A549 (cell line): ENCODE data around the gene RNU1-2. TPM values are rescaled to one million over a fixed set of nuclear protein-coding genes. Genes with fewer than 3 reads are reported as not detected.
"Not testable (repeated sequence)": the region's sequence is repeated elsewhere in the genome, so short reads cannot be mapped to it uniquely, and the experiment has no call there.

Experiments
- ATAC-seq, 2 experiments: fragments of 200-7000 bp in 1 of 2; fragments of >200 bp in 1 of 2; cut with Nextera tagmentation in 1 of 2; cut with Tn5 transposase in 1 of 2; 3 replicates each; pipeline versions ENCODE4 v1.8.0 to v1.9.1; 2018 to 2020; ENCODE audit warnings: mild to moderate bottlenecking in 1 of 2, moderate library complexity in 1 of 2
- CTCF ChIA-PET: fragments of 300-600 bp; sonication (Branson Sonifier 250); formaldehyde crosslinking; extraction: SDS; loops from one replicate; lab custom pipeline; 2021; ENCODE audit warnings: antibody characterized with exemption, inconsistent platforms; lab: Yijun Ruan, JAX
- POLR2A ChIA-PET: fragments of 350-600 bp; formaldehyde crosslinking; extraction: SDS; loops from one replicate; lab custom pipeline; 2021; ENCODE audit warnings: antibody characterized with exemption, inconsistent platforms; lab: Yijun Ruan, JAX
- DNase-seq, 2 experiments: peaks; one replicate each; pipeline versions ENCODE4 v3.0.0 to v3.0.0-alpha.2; 2011 to 2016; ENCODE audit warnings: low read depth in 1 of 2, low spot score in 1 of 2
- FAIRE-seq: peaks from 2 replicates; lab custom pipeline; 2011; peaks lifted over from hg19 to GRCh38; lab: Jason Lieb, UNC
- H3K27ac ChIP-seq, 2 experiments: fragments of >200 bp; sonication (Bioruptor Twin); formaldehyde crosslinking; 3 replicates each; pipeline ENCODE4 v1.5.1; 2016 to 2017
- H3K4me1 ChIP-seq: fragments of >200 bp; sonication (Bioruptor Twin); formaldehyde crosslinking; 3 replicates; pipeline ENCODE4 v1.6.1; 2016
- H3K4me2 ChIP-seq: fragments of >200 bp; sonication (Bioruptor Twin); formaldehyde crosslinking; 3 replicates; pipeline ENCODE4 v1.6.1; 2016
- H3K4me3 ChIP-seq: fragments of >200 bp; sonication (Bioruptor Twin); formaldehyde crosslinking; 3 replicates; pipeline ENCODE4 v1.5.1; 2016
- H3K9me3 ChIP-seq: fragments of >200 bp; sonication (Bioruptor Twin); formaldehyde crosslinking; 3 replicates; pipeline ENCODE4 v1.6.1; 2016
- CBX2 ChIP-seq: fragments of 200-600 bp; sonication (generic); IDR thresholded peaks from 2 replicates; pipeline ENCODE4 v1.6.1; 2016; ENCODE audit warnings: low read depth, mild to moderate bottlenecking, borderline replicate concordance
- CHD2 ChIP-seq: fragments of 150-350 bp; IDR thresholded peaks from 2 replicates; pipeline ENCODE4 v1.6.1; 2014; ENCODE audit warnings: low read length; ENCODE audit not compliant: partially characterized antibody
- EHMT2 ChIP-seq: fragments of 200-600 bp; sonication (generic); IDR thresholded peaks from 2 replicates; pipeline ENCODE4 v1.6.1; 2016; ENCODE audit warnings: antibody characterized with exemption, low read depth, mild to moderate bottlenecking, moderate library complexity
- EP300 ChIP-seq, 2 experiments: fragments of >200 bp; sonication (Bioruptor Twin); formaldehyde crosslinking; IDR thresholded peaks; 2 replicates in 1 of 2; 3 replicates in 1 of 2; pipeline ENCODE4 v1.6.1; 2016 to 2017
- ESRRA ChIP-seq: fragments of 150-350 bp; IDR thresholded peaks from 2 replicates; pipeline ENCODE4 v1.6.1; 2014; ENCODE audit warnings: mild to moderate bottlenecking, low read length, borderline replicate concordance
- GATA3 ChIP-seq: IDR thresholded peaks from 2 replicates; pipeline ENCODE4 v1.6.1; 2012; ENCODE audit warnings: borderline replicate concordance
- HOXA7 ChIP-seq: fragments of 250-450 bp; sonication (Bioruptor Pico); IDR thresholded peaks from 2 replicates; pipeline ENCODE4 v1.5.0; 2020; ENCODE audit warnings: mild to moderate bottlenecking, moderate library complexity
- HOXB13 ChIP-seq: fragments of 250-450 bp; sonication (Bioruptor Pico); IDR thresholded peaks from 2 replicates; pipeline ENCODE4 v1.5.0; 2020; ENCODE audit warnings: low read depth, mild to moderate bottlenecking, moderate library complexity
- JUN ChIP-seq, 2 experiments: fragments of >200 bp; sonication (Bioruptor Twin); formaldehyde crosslinking; IDR thresholded peaks; 2 replicates in 1 of 2; 3 replicates in 1 of 2; pipeline ENCODE4 v1.6.1; 2016 to 2017
- KDM1A ChIP-seq: fragments of 200-600 bp; sonication (generic); IDR thresholded peaks from 2 replicates; pipeline ENCODE4 v1.6.1; 2016; ENCODE audit warnings: low read depth, mild to moderate bottlenecking
- KDM5A ChIP-seq: fragments of 200-600 bp; sonication (generic); IDR thresholded peaks from 2 replicates; pipeline ENCODE4 v1.6.1; 2016; ENCODE audit warnings: antibody characterized with exemption, mild to moderate bottlenecking
- RNF2 ChIP-seq: fragments of 200-600 bp; sonication (generic); IDR thresholded peaks from 2 replicates; pipeline ENCODE4 v1.6.1; 2016; ENCODE audit warnings: low read depth, mild to moderate bottlenecking, antibody characterized with exemption, moderate library complexity, borderline replicate concordance
- TFCP2L1 ChIP-seq: fragments of 250-450 bp; sonication (Bioruptor Pico); IDR thresholded peaks from 2 replicates; pipeline ENCODE4 v1.5.0; 2021; ENCODE audit warnings: mild to moderate bottlenecking
- TP53 ChIP-seq: fragments of 250-450 bp; sonication (Bioruptor Pico); IDR thresholded peaks from 2 replicates; pipeline ENCODE4 v1.5.0; 2021; ENCODE audit warnings: mild to moderate bottlenecking, moderate library complexity
- ZFP36 ChIP-seq: fragments of 450-650 bp; IDR thresholded peaks from 2 replicates; pipeline ENCODE4 v1.6.1; 2014; ENCODE audit warnings: borderline replicate concordance; ENCODE audit not compliant: partially characterized antibody
- ZNF302 ChIP-seq: fragments of 250-450 bp; sonication (Bioruptor Pico); IDR thresholded peaks from 2 replicates; pipeline ENCODE4 v1.9.0; 2021; ENCODE audit warnings: inconsistent platforms, mild to moderate bottlenecking, moderate library complexity
- ZSCAN20 ChIP-seq: fragments of 250-450 bp; sonication (Bioruptor Pico); IDR thresholded peaks from 2 replicates; pipeline ENCODE4 v1.8.0; 2022; ENCODE audit warnings: mild to moderate bottlenecking, moderate library complexity
- WGBS: methylation state at CpG from one replicate; pipeline ENCODE4 v1.1.6; 2017; ENCODE audit errors: missing lambda C conversion rate; 5-methylcytosine and 5-hydroxymethylcytosine counted together
- polyA plus RNA-seq, 4 experiments: library from polyadenylated mRNA; depleted of rRNA in 3 of 4; stranded (reverse); fragments of >200 nt; fragmentation: RNase III in 1 of 4; extraction: RNeasy Plus Mini Kit Qiagen cat#74134 plus additional on column Dnase treatment in 1 of 4; gene quantifications; 2 replicates in 3 of 4; 3 replicates in 1 of 4; pipeline ENCODE4 v1.2.3, GENCODE V29; 2011 to 2017
- small RNA-seq, 6 experiments: library from RNA; depleted of rRNA; stranded (forward); fragments of <200 nt; gene quantifications; one replicate each; pipeline ENCODE3, GENCODE V24; 2012
- TF ChIP-seq, protein P1 (sequence below): IDR thresholded peaks from 2 replicates; pipeline ENCODE4 v1.6.1; 2012; ENCODE audit warnings: low read depth, borderline replicate concordance

Gene RNU1-2
- polyA plus RNA-seq, 2 of the 4 experiments (the other 2 are of a cell fraction), result 6.6 to 56.2 TPM

DNA sequence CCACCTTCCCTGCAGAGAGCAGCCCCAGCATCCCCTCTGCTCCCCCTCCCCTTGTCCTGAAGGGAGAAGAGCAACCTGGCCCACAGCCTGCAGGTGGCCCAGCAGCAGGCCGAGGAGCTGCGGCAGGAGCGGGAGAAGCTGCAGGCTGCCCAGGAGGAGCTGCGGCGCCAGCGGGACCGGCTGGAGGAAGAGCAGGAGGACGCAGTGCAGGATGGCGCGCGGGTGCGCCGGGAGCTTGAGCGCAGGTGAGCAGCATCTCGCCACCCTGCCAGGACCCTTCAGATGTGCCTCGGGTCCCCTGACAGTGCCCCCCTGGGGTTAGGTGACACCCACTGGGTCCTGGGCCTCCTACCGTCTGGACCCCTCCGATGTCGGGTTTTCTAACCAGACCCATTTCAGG, 48.3 kb downstream of the RNU1-2 start:
- TF ChIP-seq RNF2 (no peak), TP53 (no peak), HOXB13 (CRISPR knock-in tag) (no peak), GATA3 (no peak), ZFP36 (no peak), CHD2 (no peak), EHMT2 (no peak), KDM1A (no peak), ZNF302 (no peak), HOXA7 (no peak), TFCP2L1 (CRISPR knock-in tag) (no peak), EP300 (IDR thresholded peaks at IDR 0.05) (no peak), KDM5A (no peak), CBX2 (no peak), ESRRA (no peak), JUN (IDR thresholded peaks at IDR 0.05) (no peak), ZSCAN20 (CRISPR knock-in tag) (no peak)
- TF ChIP-seq, protein P1, sequence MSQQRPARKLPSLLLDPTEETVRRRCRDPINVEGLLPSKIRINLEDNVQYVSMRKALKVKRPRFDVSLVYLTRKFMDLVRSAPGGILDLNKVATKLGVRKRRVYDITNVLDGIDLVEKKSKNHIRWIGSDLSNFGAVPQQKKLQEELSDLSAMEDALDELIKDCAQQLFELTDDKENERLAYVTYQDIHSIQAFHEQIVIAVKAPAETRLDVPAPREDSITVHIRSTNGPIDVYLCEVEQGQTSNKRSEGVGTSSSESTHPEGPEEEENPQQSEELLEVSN, result no peak
- no peak overlapping the region for H3K4me3 ChIP-seq
- H3K9me3 ChIP-seq, result no peaks in the 10 kb centered on the region
- DNase-seq (no peak), FAIRE-seq (no peak), ATAC-seq (no peak)
- ChIA-PET POLR2A (no interaction called here), CTCF (interaction anchor here (1.4 to 2.3 kb wide), 2 partner anchors 8 to 16 kb away, joined by 6 to 10 read pairs; no protein-coding TSS in a partner anchor)
- WGBS, result 93% methylated on average over 16 of the region's 19 CpGs
- no peak overlapping the region for H3K4me2 ChIP-seq
- H3K27ac ChIP-seq, result no peak overlapping the region
- H3K4me1 ChIP-seq, result no peaks in the 10 kb centered on the region

DNA sequence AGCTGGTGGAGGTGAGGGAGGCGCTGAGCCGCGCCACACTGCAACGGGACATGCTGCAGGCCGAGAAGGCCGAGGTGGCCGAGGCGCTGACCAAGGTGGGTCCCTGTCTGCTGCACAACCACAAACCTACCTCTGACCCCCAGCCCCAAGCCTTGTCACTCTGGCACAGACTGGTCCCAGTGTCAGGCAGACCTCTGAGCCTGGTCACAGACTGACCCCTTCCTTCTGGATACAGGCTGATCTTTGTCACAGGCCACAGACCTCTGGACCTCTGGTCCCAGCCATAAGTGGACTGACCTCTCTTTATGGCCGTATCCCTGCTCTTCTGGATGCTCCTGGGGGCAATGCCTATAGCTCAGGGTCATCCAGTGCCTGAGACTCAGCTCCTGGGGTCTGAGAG, 49.7 kb downstream of the RNU1-2 start:
- CTCF ChIA-PET, result interaction anchor here (0.6 to 0.8 kb wide), 3 partner anchors 11 to 132 kb away, joined by 3 to 5 read pairs (median 4); no protein-coding TSS in a partner anchor
- H3K9me3 ChIP-seq, H3K4me2 ChIP-seq, H3K4me3 ChIP-seq, POLR2A ChIA-PET, FAIRE-seq, DNase-seq, H3K27ac ChIP-seq, H3K4me1 ChIP-seq: not testable (repeated sequence)
- peak in 1 of 2 experiments; percentile 67; a peak in 4 of 6 replicates for ATAC-seq
- 100% methylated on average over 1 of the region's 9 CpGs for WGBS

Small RNA genes lying within 50 kb of the gene (small RNA-seq; reads per million reads assigned to genes)
- gene MIR3675 (0 reads per million in 6 experiments), gene RNU1-2 (0 to 3.0 (median 0) reads per million in 6 experiments), gene RNU1-5P (0 reads per million in 6 experiments)

Other genes starting within 250 kb of the RNU1-2 start
- 56.2 TPM in 1 of 2 replicates, not detected in the other for gene RNU1-3, start 229.0 kb upstream of the RNU1-2 start, polyA plus RNA-seq (2011; rRNA removed)
- gene RNU1-3, start 229.0 kb upstream of the RNU1-2 start, polyA plus RNA-seq (2017; fragmentation: RNase III; extraction: RNeasy Plus Mini Kit Qiagen cat#74134 plus additional on column Dnase treatment), result 6.5 to 8.5 TPM (median 6.6 TPM) in 3 replicates
- gene RNU1-4, start 155.5 kb upstream of the RNU1-2 start, polyA plus RNA-seq (2011; rRNA removed), result 56.2 TPM in 1 of 2 replicates, not detected in the other
- 6.5 to 8.5 TPM (median 6.6 TPM) in 3 replicates for gene RNU1-4, start 155.5 kb upstream of the RNU1-2 start, polyA plus RNA-seq (2017; fragmentation: RNase III; extraction: RNeasy Plus Mini Kit Qiagen cat#74134 plus additional on column Dnase treatment)
- gene CROCC, start 26.0 kb downstream of the RNU1-2 start, polyA plus RNA-seq (2011; rRNA removed), result 4.4 TPM in 2 replicates
- 6.8 to 11.8 TPM (median 10.6 TPM) in 3 replicates for gene CROCC, start 26.0 kb downstream of the RNU1-2 start, polyA plus RNA-seq (2017; fragmentation: RNase III; extraction: RNeasy Plus Mini Kit Qiagen cat#74134 plus additional on column Dnase treatment)
- gene MFAP2, start 84.6 kb downstream of the RNU1-2 start, polyA plus RNA-seq (2011; rRNA removed), result 0.45 and 0.56 TPM in 2 replicates
- 0.46 to 0.90 TPM (median 0.66 TPM) in 3 replicates for gene MFAP2, start 84.6 kb downstream of the RNU1-2 start, polyA plus RNA-seq (2017; fragmentation: RNase III; extraction: RNeasy Plus Mini Kit Qiagen cat#74134 plus additional on column Dnase treatment)
- gene ATP13A2, start 115.9 kb downstream of the RNU1-2 start, polyA plus RNA-seq (2011; rRNA removed), result 7.9 and 11.7 TPM in 2 replicates
- gene ATP13A2, start 115.9 kb downstream of the RNU1-2 start, polyA plus RNA-seq (2017; fragmentation: RNase III; extraction: RNeasy Plus Mini Kit Qiagen cat#74134 plus additional on column Dnase treatment), result 18.5 to 25.7 TPM (median 23.1 TPM) in 3 replicates
- 262 and 343 TPM in 2 replicates for gene SDHB, start 158.1 kb downstream of the RNU1-2 start, polyA plus RNA-seq (2011; rRNA removed)
- gene SDHB, start 158.1 kb downstream of the RNU1-2 start, polyA plus RNA-seq (2017; fragmentation: RNase III; extraction: RNeasy Plus Mini Kit Qiagen cat#74134 plus additional on column Dnase treatment), result 111 to 122 TPM (median 114 TPM) in 3 replicates
- 1.3 and 1.6 TPM in 2 replicates for gene PADI2, start 223.5 kb downstream of the RNU1-2 start, polyA plus RNA-seq (2011; rRNA removed)
- gene PADI2, start 223.5 kb downstream of the RNU1-2 start, polyA plus RNA-seq (2017; fragmentation: RNase III; extraction: RNeasy Plus Mini Kit Qiagen cat#74134 plus additional on column Dnase treatment), result 1.1 to 1.5 TPM (median 1.3 TPM) in 3 replicates